ENCODE results near the gene WDFY4.

WDFY4 gene

DNA sequence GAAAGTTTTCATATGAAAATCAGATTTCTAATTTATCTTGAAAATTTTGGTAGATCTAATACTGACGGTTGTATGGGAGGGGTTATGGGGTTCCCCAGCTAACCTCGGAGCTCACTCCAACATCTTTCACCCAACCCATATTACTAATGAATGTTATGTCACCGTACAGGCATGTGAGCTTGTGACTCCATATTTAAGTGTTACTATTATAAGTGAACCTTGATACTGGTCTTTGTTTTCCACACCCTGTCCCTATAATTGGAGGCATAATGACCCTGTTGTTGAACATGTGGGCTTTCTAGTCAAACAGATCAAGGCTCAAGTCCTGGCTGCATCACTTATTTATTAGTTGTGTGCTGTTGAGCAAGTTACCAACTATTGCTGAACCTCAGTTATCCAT is 27.2 kb downstream of the WDFY4 start:
- no peak for DNase-seq (ENCODE audit: low read depth in 2 of 3, low spot score in 1 of 3)

GRCh38 chr10:48714088-48714487 is 29.4 kb downstream of the WDFY4 start:
- DNase-seq (ENCODE audit: low read depth in 2 of 3, low spot score in 1 of 3): no peak

DNA sequence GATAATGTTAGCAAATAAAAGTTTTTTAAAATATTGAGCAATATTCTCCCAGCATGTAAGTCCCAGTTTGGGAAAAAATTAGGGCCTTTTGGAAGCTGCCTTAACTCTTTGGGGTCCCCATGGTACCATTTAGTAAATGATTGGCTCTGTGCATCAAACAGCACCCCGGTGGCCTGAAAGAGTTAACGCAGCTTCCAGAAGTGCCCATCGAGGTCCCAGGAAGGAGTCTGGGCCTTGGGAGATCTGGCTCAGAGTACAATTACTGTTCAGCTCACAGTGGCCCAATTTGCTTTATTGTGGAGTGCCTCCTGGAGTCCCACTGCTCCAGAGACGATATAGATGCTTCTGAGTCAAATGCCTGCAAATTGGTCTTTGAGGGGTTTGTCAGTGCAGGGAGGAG is 31.7 kb downstream of the WDFY4 start:
- DNase-seq (ENCODE audit: low read depth in 2 of 3, low spot score in 1 of 3): no peak

DNA sequence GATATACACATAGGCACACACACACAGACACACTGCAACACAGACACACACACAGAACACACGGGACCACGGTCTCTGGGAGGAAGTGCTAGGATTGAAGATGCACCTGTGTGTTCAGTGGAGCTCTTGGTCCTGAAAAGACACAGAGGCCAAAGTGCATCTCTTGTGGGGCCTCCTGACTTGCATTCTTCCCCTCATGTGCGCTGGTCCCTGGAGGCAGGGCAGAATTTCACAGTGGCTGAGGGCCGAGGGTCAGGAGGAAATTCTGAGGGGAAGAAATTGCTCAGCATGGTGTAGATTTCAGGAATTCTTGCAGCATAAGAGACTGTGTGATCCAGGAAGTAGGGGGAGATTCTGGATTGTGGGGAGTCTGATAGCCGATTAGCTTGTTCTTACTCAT is 35.9 kb downstream of the WDFY4 start:
- DNase-seq (ENCODE audit: low read depth in 2 of 3, low spot score in 1 of 3): no peak

DNA sequence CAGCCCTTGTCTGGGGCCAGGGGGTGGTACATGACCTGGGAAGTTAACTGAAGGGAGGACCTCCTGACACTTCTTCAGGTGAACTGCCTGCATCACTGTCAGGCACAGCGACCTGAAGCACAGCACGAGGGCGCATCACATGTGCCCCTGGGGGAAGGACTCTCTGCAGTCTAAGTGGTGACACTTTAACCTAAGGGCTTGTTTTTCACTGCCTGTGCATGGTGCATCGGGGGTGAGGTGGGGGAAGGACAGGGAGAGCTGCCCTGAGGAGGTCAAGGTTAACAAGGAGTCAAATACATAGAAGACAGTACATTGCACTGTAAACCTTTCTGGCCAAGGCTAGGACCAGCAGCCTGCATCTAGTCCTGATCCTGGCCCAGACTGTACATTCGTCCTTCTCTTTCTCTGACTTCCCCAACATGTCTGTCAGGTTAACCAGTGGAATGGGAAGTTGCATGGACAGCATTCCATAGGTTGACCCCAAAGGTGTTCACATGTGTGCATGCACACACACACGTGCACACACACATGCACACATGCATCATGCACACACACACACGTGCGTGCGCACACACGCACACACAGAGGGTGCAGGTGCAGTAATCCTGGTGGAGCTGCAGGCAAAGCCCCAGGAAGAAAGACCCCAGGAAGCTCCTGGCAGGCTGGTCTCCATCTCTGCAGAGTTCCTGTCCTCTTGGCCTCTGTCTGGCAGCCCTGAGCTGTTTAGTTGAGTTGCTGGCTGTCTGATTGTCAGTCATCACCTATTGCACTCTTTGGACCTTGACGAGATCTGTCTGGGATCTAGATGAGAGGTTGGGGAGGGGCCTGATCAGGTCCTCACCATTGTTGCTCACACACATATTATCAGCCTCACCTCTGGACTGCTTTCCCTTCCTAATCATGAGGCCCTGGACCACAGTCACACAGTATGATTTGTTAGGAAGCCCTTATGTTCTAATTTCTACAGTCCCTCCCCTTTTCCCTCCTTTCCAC is 37.8 kb downstream of the WDFY4 start:
- no peak for DNase-seq (ENCODE audit: low read depth in 2 of 3, low spot score in 1 of 3)

GRCh38 chr10:48724127-48724526 is 39.5 kb downstream of the WDFY4 start:
- no peak for DNase-seq (ENCODE audit: low read depth in 2 of 3, low spot score in 1 of 3)

DNA sequence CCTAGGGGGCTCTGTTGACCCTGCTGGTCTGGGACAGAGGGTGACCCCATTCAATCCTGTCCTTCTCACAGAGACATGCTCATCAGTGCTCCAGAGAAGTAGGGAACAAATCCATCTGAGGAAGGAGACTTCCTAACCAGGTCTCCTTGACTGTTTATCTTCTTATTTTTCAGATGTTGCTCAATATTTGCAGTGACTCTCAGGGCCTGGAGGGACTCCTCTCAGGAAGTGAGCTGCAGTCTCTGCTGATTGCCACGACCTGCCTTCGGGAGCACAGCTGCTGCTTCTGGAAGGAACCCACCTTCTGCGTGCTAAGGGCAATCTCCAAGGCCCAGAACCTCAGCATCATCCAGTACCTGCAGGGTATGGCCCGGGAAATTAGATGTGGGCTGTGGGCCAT is 41.0 kb downstream of the WDFY4 start:
- DNase-seq (ENCODE audit: low read depth in 2 of 3, low spot score in 1 of 3): no peak

- no peak for DNase-seq (ENCODE audit: low read depth in 2 of 3, low spot score in 1 of 3)
Measured at GRCh38 chr10:48727866-48728265, 43.2 kb downstream of the WDFY4 start.

GRCh38 chr10:48729222-48729621 is 44.5 kb downstream of the WDFY4 start:
- no peak for DNase-seq (ENCODE audit: low read depth in 2 of 3, low spot score in 1 of 3)

DNA sequence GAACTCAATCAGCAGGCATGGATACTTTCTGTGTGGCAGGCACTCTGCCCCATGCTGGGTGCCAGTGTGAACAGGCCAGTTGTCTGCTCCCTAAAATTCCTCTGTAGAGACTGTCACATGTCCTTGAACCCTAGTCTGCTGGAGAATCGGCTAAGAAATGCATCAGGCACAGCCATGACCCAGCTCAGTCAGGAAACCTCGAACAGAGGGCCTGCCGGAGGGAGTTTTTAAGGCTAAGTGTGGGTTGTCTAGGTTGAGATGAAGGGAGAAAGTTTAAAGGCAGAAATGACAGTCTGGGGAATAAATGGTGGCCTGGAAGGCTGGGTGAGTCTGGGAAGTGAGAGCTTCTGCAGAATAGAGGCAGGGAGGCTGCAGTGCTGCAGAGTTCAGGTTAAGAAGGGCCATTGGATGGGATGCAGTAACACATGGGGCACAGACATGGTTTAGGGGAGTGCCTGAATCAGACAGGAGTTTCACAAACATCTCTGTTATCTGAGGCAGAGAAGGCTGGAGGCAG is 45.3 kb downstream of the WDFY4 start:
- DNase-seq (ENCODE audit: low read depth in 2 of 3, low spot score in 1 of 3): no peak

- DNase-seq (ENCODE audit: low read depth in 2 of 3, low spot score in 1 of 3): no peak
Measured at GRCh38 chr10:48731141-48731540, 46.5 kb downstream of the WDFY4 start.

- DNase-seq (ENCODE audit: low read depth in 2 of 3, low spot score in 1 of 3): no peak
Measured at GRCh38 chr10:48731654-48732053, 47.0 kb downstream of the WDFY4 start.

- DNase-seq (ENCODE audit: low read depth in 2 of 3, low spot score in 1 of 3): no peak
Measured at GRCh38 chr10:48733329-48733728, 48.7 kb downstream of the WDFY4 start.

DNA sequence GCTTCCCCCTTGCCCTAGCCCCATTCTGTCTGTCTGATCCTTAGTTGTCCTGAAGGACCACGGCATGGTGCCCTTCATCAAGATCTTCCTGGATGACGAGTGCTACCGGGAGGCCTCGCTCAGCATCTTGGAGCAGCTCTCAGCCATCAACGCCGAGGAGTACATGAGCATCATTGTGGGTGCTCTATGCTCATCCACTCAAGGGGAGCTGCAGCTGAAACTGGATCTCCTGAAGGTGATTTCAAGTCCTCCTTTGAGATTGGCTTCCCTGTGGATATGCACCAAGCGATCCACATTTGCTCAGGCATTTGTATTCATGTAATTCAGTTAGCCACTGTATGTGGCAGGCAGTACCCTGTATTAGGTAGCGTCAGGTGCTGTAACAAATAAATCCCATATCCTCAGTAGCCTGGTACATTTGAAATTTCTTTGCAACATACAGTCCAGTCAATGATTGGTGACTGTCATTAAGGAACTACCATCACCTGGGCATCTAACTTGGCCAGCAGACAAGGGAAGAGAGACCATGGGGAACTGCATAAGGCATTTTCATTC is 51.2 kb downstream of the WDFY4 start:
- DNase-seq (ENCODE audit: low read depth in 2 of 3, low spot score in 1 of 3): no peak

GRCh38 chr10:48736596-48736995 is 51.9 kb downstream of the WDFY4 start:
- no peak for DNase-seq (ENCODE audit: low read depth in 2 of 3, low spot score in 1 of 3)

DNA sequence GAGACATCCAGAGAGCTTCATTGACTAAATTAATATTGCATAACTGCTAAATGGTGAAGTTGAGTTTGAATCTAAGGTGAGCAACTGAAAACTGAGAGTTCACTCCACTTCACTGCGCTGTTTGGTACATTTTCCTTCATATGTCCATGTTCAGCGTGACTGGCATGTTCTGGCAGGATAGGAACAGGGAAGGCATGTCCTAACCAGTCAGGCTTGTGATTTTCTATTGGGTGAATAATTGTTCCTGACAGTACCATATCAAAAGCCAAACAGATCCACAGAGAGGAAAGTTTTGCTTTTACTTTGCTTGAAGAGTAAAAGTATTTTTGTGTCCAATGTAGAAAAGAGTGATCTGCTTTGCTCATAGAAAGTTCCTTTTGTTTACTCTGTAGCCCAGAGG is 53.2 kb downstream of the WDFY4 start:
- no peak for DNase-seq (ENCODE audit: low read depth in 2 of 3, low spot score in 1 of 3)

DNA sequence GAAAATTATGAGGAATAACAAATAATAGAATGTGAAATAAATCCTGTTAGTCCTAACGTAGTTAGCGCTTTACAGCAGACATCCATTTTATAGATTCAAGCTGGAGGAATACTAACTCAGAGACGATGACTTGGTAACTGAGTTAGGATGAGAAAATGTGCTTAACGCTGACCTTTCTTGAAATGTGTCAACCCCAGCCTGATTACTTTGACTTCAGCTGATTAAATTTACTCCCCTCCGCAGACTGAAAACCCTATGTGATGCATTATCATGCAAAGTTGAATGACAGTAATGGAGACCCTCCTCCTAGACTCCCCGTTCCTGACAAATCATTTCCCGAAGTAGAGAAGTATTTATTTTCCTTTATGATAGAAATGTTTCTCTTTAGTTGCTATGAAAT is 54.5 kb downstream of the WDFY4 start:
- no peak for DNase-seq (ENCODE audit: low read depth in 2 of 3, low spot score in 1 of 3)

DNA sequence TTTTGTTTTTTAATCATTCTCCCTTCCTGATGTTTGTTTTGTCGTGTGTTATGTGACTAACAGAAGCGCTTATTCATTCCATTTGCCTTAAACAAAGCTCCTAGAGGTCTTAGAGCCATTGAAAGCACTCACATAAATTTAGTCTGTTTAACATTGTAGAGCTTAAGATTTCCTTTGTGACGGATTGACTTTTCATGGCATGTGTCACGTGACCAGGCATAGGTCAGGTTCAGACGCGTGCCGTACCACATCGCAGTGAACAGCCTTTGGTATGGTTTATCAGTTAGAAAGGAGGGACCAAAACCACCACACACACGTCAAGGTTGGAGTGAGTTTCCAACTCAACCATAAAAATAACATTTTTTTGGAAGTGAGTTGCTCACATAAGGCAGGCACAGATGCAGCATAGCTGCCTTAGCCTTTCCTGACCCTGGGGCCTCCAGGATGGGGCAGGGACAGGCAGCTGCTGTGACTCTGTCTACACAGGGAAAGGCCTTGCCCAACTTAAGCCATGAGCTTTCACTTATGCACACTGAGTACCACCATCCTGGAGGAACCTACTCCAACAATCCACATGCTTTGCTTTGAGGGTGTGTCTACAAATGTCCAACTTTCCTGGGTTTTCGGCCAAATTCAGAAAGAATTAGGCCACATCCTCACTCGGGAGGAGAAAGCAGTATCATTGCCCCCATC is 55.5 kb downstream of the WDFY4 start:
- no peak for DNase-seq (ENCODE audit: low read depth in 2 of 3, low spot score in 1 of 3)

GRCh38 chr10:48740988-48741387 is 56.3 kb downstream of the WDFY4 start:
- DNase-seq (ENCODE audit: low read depth in 2 of 3, low spot score in 1 of 3): no peak

DNA sequence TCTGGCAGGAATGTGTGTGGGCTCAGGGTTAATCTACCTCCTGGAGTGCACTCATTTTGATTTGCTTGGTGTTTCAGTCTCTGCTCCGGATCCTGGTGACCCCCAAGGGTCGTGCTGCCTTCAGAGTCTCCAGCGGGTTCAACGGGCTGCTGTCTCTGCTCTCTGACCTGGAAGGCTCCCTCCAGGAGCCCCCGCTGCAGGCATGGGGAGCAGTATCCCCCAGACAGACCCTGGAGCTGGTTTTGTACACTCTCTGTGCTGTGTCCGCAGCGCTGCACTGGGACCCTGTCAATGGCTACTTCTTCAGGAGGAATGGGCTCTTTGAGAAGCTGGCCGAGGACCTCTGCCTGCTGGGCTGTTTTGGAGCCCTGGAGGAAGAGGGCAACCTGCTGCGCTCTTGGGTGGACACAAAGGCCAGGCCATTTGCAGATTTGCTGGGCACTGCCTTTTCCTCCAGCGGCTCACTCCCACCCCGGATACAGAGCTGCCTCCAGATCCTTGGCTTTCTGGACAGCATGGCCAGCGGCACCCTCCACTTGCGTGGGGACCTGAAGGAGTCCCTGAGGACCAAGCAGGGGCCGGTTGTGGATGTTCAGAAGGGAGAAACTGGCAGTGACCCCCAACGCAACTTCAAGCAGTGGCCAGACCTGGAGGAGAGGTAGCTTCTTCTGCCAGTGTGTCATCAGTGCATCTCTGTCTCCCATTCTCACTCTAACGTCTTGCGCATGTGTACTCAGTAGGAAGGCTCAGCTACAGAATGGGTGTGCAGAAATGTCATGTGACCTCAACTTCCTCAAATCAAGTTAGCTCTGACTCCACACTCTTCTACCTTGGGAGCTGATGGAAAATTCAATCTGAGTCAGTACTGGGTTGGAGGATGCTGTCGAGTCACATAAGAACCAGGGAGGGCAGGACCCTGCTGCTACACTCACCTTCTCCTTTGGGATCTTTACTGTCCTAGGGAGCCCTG is 58.5 kb downstream of the WDFY4 start:
- DNase-seq (ENCODE audit: low read depth in 2 of 3, low spot score in 1 of 3): no peak

GRCh38 chr10:48744587-48744986 is 59.9 kb downstream of the WDFY4 start:
- no peak for DNase-seq (ENCODE audit: low read depth in 2 of 3, low spot score in 1 of 3)
